Calu3 (cell line): Measurements from ENCODE around the gene ELAVL1. TPM values are rescaled to one million over a fixed set of nuclear protein-coding genes. Genes with fewer than 3 reads are reported as not detected.

Source experiments
- BruUV-seq: library from RNA; stranded (reverse); fragments of 400-500 nt; replicated peaks from 2 replicates; lab custom pipeline; 2021; lab: Mats Ljungman, UMichigan
- CTCF ChIA-PET: fragments of 300-600 bp; sonication (Branson Sonifier 250); formaldehyde crosslinking; loops from one replicate; lab custom pipeline; 2022; ENCODE audit warnings: antibody characterized with exemption; lab: Charles Lee
- DNase-seq: peaks from one replicate; pipeline ENCODE4 v3.0.0; 2022
- H3K27ac Mint-ChIP-seq: one replicate; pipeline ENCODE4 v1.8.0; 2022; ENCODE audit warnings: mixed read lengths; ENCODE audit not compliant: unreplicated experiment
- H3K27me3 Mint-ChIP-seq: one replicate; pipeline ENCODE4 v1.8.0; 2022; ENCODE audit warnings: mixed read lengths; ENCODE audit not compliant: unreplicated experiment
- H3K36me3 Mint-ChIP-seq: one replicate; pipeline ENCODE4 v1.8.0; 2022; ENCODE audit warnings: mild to moderate bottlenecking, moderate library complexity, mixed read lengths; ENCODE audit not compliant: insufficient read depth, unreplicated experiment
- H3K4me1 Mint-ChIP-seq: one replicate; pipeline ENCODE4 v1.8.0; 2022; ENCODE audit warnings: mild to moderate bottlenecking, low read depth, mixed read lengths; ENCODE audit not compliant: unreplicated experiment
- H3K4me3 Mint-ChIP-seq: one replicate; pipeline ENCODE4 v1.8.0; 2022; ENCODE audit warnings: mild to moderate bottlenecking, low read depth, moderate library complexity, mixed read lengths; ENCODE audit not compliant: unreplicated experiment
- H3K9me3 Mint-ChIP-seq: one replicate; pipeline ENCODE4 v1.8.0; 2022; ENCODE audit warnings: low read depth, mixed read lengths; ENCODE audit not compliant: unreplicated experiment
- CTCF ChIP-seq: fragments of 200-600 bp; IDR thresholded peaks from one replicate; pipeline ENCODE4 v1.8.0; 2022; ENCODE audit warnings: antibody characterized with exemption; ENCODE audit not compliant: unreplicated experiment
- intact Hi-C: fragments of 100-400 bp; cut with micrococcal nuclease; formaldehyde crosslinking; loops from one replicate; pipeline ENCODE4 v1.10.0; 2022; ENCODE audit not compliant: unreplicated experiment
- total RNA-seq: library from RNA; stranded (reverse); gene quantifications from 2 replicates; pipeline ENCODE4 v1.2.3, GENCODE V29; 2022

Gene ELAVL1
- total RNA-seq, 1 experiment from 2014 or later, result 81.2 TPM

GRCh38 chr19:7953060-7953459, 52.4 kb downstream of the ELAVL1 start:
- Mint-ChIP-seq H3K36me3 (peaks cover 5% of the 10 kb centered on the region), H3K4me3 (no peak overlapping the region), H3K4me1 (no peaks in the 10 kb centered on the region), H3K27ac (no peak overlapping the region), H3K27me3 (no peaks in the 10 kb centered on the region), H3K9me3 (no peaks in the 10 kb centered on the region)
- no TSS peak for BruUV-seq
- intact Hi-C loops, result no loop called here
- TF ChIP-seq CTCF, result no peak
- CTCF ChIA-PET, result interaction anchor here (0.7 kb wide), 1 partner anchor 163 kb away, joined by 4 read pairs; no protein-coding TSS in a partner anchor
- no peak for DNase-seq

GRCh38 chr19:7947939-7948338, 57.5 kb downstream of the ELAVL1 start:
- CTCF ChIA-PET, result no interaction called here

GRCh38 chr19:7944177-7944761, 61.2 kb downstream of the ELAVL1 start:
- peak; percentile 70 for TF ChIP-seq CTCF
- Mint-ChIP-seq H3K27me3 (no peaks in the 10 kb centered on the region), H3K36me3 (peaks cover 38% of the 10 kb centered on the region), H3K4me1 (peaks cover 20% of the 10 kb centered on the region), H3K27ac (peak overlapping the region; percentile 93), H3K9me3 (no peaks in the 10 kb centered on the region), H3K4me3 (peak overlapping the region; percentile 91)
- CTCF ChIA-PET, result interaction anchor here (0.5 to 2.4 kb wide), 13 partner anchors 13 to 307 kb away, joined by 3 to 13 read pairs (median 4); partner anchors contain the start of gene SNAPC2
- intact Hi-C loops, result loop anchor here (2.0 kb wide), 1 partner anchor 309 kb away; no protein-coding TSS in a partner anchor
- BruUV-seq, result TSS peak; percentile 92
- DNase-seq, result peak; percentile 74

More at GRCh38 chr19:7947939-7948338, 57.5 kb downstream of the ELAVL1 start:
- no peaks in the 10 kb centered on the region for H3K9me3 Mint-ChIP-seq
- BruUV-seq, result no TSS peak
- peaks cover 12% of the 10 kb centered on the region for H3K4me1 Mint-ChIP-seq
- TF ChIP-seq CTCF, result no peak
- H3K27me3 Mint-ChIP-seq, result no peaks in the 10 kb centered on the region
- no peak for DNase-seq
- intact Hi-C loops, result no loop called here
- H3K36me3 Mint-ChIP-seq, result peaks cover 15% of the 10 kb centered on the region
- no peak overlapping the region for H3K4me3 Mint-ChIP-seq
- no peak overlapping the region for H3K27ac Mint-ChIP-seq

GRCh38 chr19:7943444-7944176, 61.8 kb downstream of the ELAVL1 start, which contains the start of gene TIMM44:
Gene TIMM44 (minus strand): TSS chr19:7943666. CDS start chr19:7943651, 15 bp downstream.
- H3K27ac Mint-ChIP-seq, result peak within 1 kb of the TSS; percentile 93
- DNase-seq, result peak; percentile 97
- peaks cover 38% of the 10 kb centered on the region for H3K36me3 Mint-ChIP-seq
- CTCF ChIA-PET, result interaction anchor here (0.5 to 2.4 kb wide), 14 partner anchors 14 to 1884 kb away, joined by 3 to 13 read pairs (median 4); partner anchors contain the start of genes SNAPC2 and TRAPPC5
- H3K9me3 Mint-ChIP-seq, result no peaks in the 10 kb centered on the region
- H3K4me1 Mint-ChIP-seq, result peaks cover 20% of the 10 kb centered on the region
- no TSS peak for BruUV-seq
- TF ChIP-seq CTCF, result no peak
- intact Hi-C loops, result loop anchor here (2.0 kb wide), 1 partner anchor 309 kb away; no protein-coding TSS in a partner anchor
- no peaks in the 10 kb centered on the region for H3K27me3 Mint-ChIP-seq
- H3K4me3 Mint-ChIP-seq, result peak within 1 kb of the TSS; percentile 91
